Right lobe of liver (tissue), 4 donors: ENCODE results near the gene ABHD2.

Experiments used
- POLR2A ChIP-seq: fragments of 450-650 bp; IDR thresholded peaks from one replicate; pipeline ENCODE4 v1.6.1; 2017; ENCODE audit warnings: antibody characterized with exemption, mild to moderate bottlenecking
- TF ChIP-seq, protein P1 (sequence below), 4 donors: fragments of 200-600 bp in 3 of 4; fragments of 450-650 bp in 1 of 4; IDR thresholded peaks; one replicate each; pipeline versions ENCODE4 v1.5.1 to v1.8.0; 2016 to 2022; ENCODE audit warnings: antibody characterized with exemption in 4 of 4, mild to moderate bottlenecking in 2 of 4
- donor health status: DM: no; HTN: no; CAD: no.
- donor health status: DM: no; HTN: no; CAD: no.
- donor health status: DM: no; HTN: yes; CAD: no.

DNA sequence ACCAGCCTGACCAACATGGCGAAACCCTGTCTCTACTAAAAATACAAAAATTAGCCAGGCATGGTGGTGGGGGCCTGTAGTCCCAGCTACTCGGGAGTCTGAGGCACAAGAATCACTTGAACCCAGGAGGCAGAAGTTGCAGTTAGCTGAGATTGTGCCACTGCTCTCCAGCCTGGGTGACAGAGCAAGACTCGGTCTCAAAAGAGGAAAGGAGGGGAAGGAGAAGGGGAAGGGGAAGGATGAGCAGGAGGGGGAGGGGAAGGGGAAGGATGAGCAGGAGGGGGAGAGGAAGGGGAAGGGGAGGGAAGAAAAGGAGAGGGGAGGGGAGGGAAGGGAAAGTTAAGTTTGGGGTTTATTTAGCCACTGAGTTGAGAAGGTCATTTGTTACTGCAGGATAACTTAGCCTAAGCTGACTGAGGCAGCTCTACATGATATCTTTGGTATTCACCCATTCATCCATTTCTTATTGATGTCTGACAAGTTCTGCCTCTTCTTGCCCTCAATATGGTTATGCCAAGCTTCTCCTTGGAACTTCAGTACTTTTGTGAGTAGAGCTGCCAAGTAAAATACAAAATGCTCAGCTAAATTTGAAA lies 15.9 kb upstream of the ABHD2 start:
- TF ChIP-seq, protein P1, sequence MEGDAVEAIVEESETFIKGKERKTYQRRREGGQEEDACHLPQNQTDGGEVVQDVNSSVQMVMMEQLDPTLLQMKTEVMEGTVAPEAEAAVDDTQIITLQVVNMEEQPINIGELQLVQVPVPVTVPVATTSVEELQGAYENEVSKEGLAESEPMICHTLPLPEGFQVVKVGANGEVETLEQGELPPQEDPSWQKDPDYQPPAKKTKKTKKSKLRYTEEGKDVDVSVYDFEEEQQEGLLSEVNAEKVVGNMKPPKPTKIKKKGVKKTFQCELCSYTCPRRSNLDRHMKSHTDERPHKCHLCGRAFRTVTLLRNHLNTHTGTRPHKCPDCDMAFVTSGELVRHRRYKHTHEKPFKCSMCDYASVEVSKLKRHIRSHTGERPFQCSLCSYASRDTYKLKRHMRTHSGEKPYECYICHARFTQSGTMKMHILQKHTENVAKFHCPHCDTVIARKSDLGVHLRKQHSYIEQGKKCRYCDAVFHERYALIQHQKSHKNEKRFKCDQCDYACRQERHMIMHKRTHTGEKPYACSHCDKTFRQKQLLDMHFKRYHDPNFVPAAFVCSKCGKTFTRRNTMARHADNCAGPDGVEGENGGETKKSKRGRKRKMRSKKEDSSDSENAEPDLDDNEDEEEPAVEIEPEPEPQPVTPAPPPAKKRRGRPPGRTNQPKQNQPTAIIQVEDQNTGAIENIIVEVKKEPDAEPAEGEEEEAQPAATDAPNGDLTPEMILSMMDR (IDR thresholded peaks at IDR 0.05): no peak
- TF ChIP-seq POLR2A: no peak
